Kidney epithelial cell (primary cell): ENCODE data around the gene NKTR. TPM values are rescaled to one million over a fixed set of nuclear protein-coding genes. Genes with fewer than 3 reads are reported as not detected.

Experiments
- DNase-seq: peaks from one replicate; pipeline ENCODE4 v3.0.0-alpha.2; 2010; ENCODE audit warnings: low read depth
- H3K27me3 ChIP-seq: 2 replicates; pipeline ENCODE4 v1.6.0; 2011; ENCODE audit warnings: low read length; ENCODE audit not compliant: control insufficient read depth, insufficient read depth
- H3K36me3 ChIP-seq: 2 replicates; pipeline ENCODE4 v1.5.1; 2011; ENCODE audit warnings: low read length; ENCODE audit not compliant: control insufficient read depth, insufficient read depth
- H3K4me3 ChIP-seq: 2 replicates; pipeline ENCODE4 v1.5.1; 2011; ENCODE audit warnings: low read depth, mild to moderate bottlenecking, control low read depth, low read length
- CTCF ChIP-seq: IDR thresholded peaks from 2 replicates; pipeline ENCODE4 v1.5.1; 2011; ENCODE audit warnings: mild to moderate bottlenecking, moderate library complexity, low read length, control low read depth, inconsistent platforms; ENCODE audit not compliant: insufficient read depth, poor library complexity, severe bottlenecking
- total RNA-seq: library from RNA; depleted of rRNA; stranded (reverse); fragments of >200 nt; gene quantifications from 2 replicates; pipeline ENCODE4 v1.2.3, GENCODE V29; 2015

Gene NKTR
- total RNA-seq, 1 donor from 2014 or later: 29.8 TPM

GRCh38 chr3:42656680-42657610 lies 56.5 kb downstream of the NKTR start:
- no peaks in the 10 kb centered on the region for H3K27me3 ChIP-seq
- DNase-seq: no peak
- no peaks in the 10 kb centered on the region for H3K36me3 ChIP-seq
- TF ChIP-seq CTCF: no peak
- H3K4me3 ChIP-seq: no peak overlapping the region

GRCh38 chr3:42657675-42658074 lies 57.2 kb downstream of the NKTR start:
- no peaks in the 10 kb centered on the region for H3K36me3 ChIP-seq
- H3K27me3 ChIP-seq: no peaks in the 10 kb centered on the region
- no peak for DNase-seq
- H3K4me3 ChIP-seq: no peak overlapping the region
- TF ChIP-seq CTCF: no peak

- no peak for DNase-seq
- no peaks in the 10 kb centered on the region for H3K36me3 ChIP-seq
- TF ChIP-seq CTCF: no peak
- no peaks in the 10 kb centered on the region for H3K27me3 ChIP-seq
- no peak overlapping the region for H3K4me3 ChIP-seq
Observed at GRCh38 chr3:42658091-42658770, 57.7 kb downstream of the NKTR start.

- TF ChIP-seq CTCF: no peak
- Histone ChIP-seq H3K36me3 (no peaks in the 10 kb centered on the region), H3K4me3 (no peak overlapping the region), H3K27me3 (no peaks in the 10 kb centered on the region)
- DNase-seq: no peak
Observed at GRCh38 chr3:42658771-42659390, 58.4 kb downstream of the NKTR start.

- Histone ChIP-seq H3K36me3 (no peaks in the 10 kb centered on the region), H3K4me3 (no peak overlapping the region), H3K27me3 (no peaks in the 10 kb centered on the region)
- TF ChIP-seq CTCF: no peak
- no peak for DNase-seq
Observed at GRCh38 chr3:42659451-42660130, 59.1 kb downstream of the NKTR start.
